Nephron progenitor cell (in vitro differentiated cells): Measurements from ENCODE around the gene PMIS2.

ENCODE experiments used
- DNase-seq: peaks from one replicate; pipeline ENCODE4 v3.0.0; 2021
- H3K27ac Mint-ChIP-seq: 2 replicates; pipeline ENCODE4 v1.8.0; 2021; ENCODE audit warnings: mild to moderate bottlenecking, moderate library complexity, mixed read lengths
- H3K27me3 Mint-ChIP-seq: 2 replicates; pipeline ENCODE4 v1.8.0; 2021; ENCODE audit warnings: mild to moderate bottlenecking, low read depth, mixed read lengths; ENCODE audit not compliant: poor library complexity
- H3K36me3 Mint-ChIP-seq: 2 replicates; pipeline ENCODE4 v1.8.0; 2021; ENCODE audit warnings: low read depth, mixed read lengths
- H3K4me1 Mint-ChIP-seq: 2 replicates; pipeline ENCODE4 v1.8.0; 2021; ENCODE audit warnings: mixed read lengths
- H3K4me3 Mint-ChIP-seq: 2 replicates; pipeline ENCODE4 v1.8.0; 2021; ENCODE audit warnings: mild to moderate bottlenecking, moderate library complexity, mixed read lengths
- H3K9me3 Mint-ChIP-seq: 2 replicates; pipeline ENCODE4 v1.8.0; 2021; ENCODE audit warnings: mild to moderate bottlenecking, moderate library complexity, mixed read lengths
- TF ChIP-seq, protein P1 (sequence below): fragments of 200-600 bp; sonication (generic); IDR thresholded peaks from 2 replicates; pipeline ENCODE4 v1.5.0; 2021; ENCODE audit warnings: antibody characterized with exemption

The PMIS2 gene

GRCh38 chr19:35585848-35586247 is at the start of gene PMIS2:
TSS of gene PMIS2 (plus strand) at chr19:35586173. CDS start at chr19:35586260, 87 bp downstream.
- TF ChIP-seq, protein P1, sequence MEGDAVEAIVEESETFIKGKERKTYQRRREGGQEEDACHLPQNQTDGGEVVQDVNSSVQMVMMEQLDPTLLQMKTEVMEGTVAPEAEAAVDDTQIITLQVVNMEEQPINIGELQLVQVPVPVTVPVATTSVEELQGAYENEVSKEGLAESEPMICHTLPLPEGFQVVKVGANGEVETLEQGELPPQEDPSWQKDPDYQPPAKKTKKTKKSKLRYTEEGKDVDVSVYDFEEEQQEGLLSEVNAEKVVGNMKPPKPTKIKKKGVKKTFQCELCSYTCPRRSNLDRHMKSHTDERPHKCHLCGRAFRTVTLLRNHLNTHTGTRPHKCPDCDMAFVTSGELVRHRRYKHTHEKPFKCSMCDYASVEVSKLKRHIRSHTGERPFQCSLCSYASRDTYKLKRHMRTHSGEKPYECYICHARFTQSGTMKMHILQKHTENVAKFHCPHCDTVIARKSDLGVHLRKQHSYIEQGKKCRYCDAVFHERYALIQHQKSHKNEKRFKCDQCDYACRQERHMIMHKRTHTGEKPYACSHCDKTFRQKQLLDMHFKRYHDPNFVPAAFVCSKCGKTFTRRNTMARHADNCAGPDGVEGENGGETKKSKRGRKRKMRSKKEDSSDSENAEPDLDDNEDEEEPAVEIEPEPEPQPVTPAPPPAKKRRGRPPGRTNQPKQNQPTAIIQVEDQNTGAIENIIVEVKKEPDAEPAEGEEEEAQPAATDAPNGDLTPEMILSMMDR, result no peak
- H3K9me3 Mint-ChIP-seq, result peaks cover under 1% of the 10 kb centered on the region
- no peak within 1 kb of the TSS for H3K27ac Mint-ChIP-seq
- peak; percentile 38 for DNase-seq
- no peak within 1 kb of the TSS for H3K4me3 Mint-ChIP-seq
- H3K4me1 Mint-ChIP-seq, result no peaks in the 10 kb centered on the region
- no peaks in the 10 kb centered on the region for H3K36me3 Mint-ChIP-seq
- H3K27me3 Mint-ChIP-seq, result peaks cover 67% of the 10 kb centered on the region

- no peak for DNase-seq
- Mint-ChIP-seq H3K27me3 (peaks cover 7% of the 10 kb centered on the region), H3K4me3 (no peak overlapping the region), H3K27ac (peak overlapping the region; percentile 69), H3K4me1 (peaks cover 15% of the 10 kb centered on the region), H3K9me3 (no peaks in the 10 kb centered on the region), H3K36me3 (peaks cover 6% of the 10 kb centered on the region)
- TF ChIP-seq, protein P1, result no peak
Measured at GRCh38 chr19:35539314-35539713, 46.7 kb upstream of the PMIS2 start.

DNA sequence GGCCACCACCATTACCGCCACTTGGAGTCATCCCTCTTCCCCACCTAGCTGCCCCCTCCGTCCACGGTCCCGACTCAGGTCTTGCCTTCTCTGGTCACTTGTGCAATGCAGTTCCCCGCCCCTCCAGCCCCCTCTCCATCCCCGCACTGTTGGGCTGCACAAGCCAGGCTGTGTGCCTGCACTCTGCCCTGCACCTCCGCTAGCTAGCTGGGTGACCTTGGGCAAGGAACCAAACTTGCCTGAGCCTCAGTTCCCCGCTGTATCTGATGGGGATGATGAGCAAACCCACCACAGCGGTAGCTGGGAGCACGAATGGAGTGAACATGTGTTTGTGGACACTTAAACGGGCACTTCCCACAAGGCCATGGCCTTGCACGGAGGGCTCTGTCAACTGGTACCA is 46.1 kb upstream of the PMIS2 start:
- Mint-ChIP-seq H3K27me3 (peaks cover 7% of the 10 kb centered on the region), H3K4me3 (no peak overlapping the region), H3K9me3 (no peaks in the 10 kb centered on the region), H3K4me1 (peaks cover 19% of the 10 kb centered on the region), H3K27ac (no peak overlapping the region), H3K36me3 (peaks cover 6% of the 10 kb centered on the region)
- no peak for DNase-seq
- TF ChIP-seq, protein P1, result no peak

DNA sequence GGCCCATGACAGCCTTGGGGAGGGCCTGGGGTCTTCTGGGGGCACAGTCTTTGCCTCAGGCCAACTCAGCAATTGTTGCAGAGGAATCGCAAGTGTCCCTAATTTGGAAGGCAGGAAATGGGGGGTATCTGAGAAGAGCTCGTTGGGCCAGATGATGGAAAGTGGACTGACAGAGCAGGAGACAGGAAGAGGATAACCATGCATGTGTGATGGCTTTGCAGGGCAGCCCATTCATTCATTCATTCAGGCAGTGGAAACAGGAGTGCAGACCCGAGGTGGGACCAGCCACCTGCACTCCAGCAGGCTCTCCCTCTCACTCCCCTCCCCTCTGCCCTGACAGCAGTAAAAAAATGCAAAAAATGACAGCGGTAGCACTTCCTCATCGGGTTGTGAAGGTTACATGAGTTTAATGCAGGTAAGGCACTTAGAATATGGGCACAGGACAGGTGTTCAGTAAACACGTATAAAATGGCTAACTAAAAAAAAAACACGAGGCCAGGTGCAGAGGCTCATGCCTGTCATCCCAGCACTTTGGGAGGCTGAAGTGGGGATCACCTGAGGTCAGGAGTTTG is 45.5 kb upstream of the PMIS2 start:
- H3K27ac Mint-ChIP-seq, result no peak overlapping the region
- H3K4me3 Mint-ChIP-seq, result no peak overlapping the region
- no peaks in the 10 kb centered on the region for H3K9me3 Mint-ChIP-seq
- peaks cover 6% of the 10 kb centered on the region for H3K36me3 Mint-ChIP-seq
- no peak for DNase-seq
- TF ChIP-seq, protein P1, result no peak
- H3K27me3 Mint-ChIP-seq, result peaks cover 4% of the 10 kb centered on the region
- peaks cover 19% of the 10 kb centered on the region for H3K4me1 Mint-ChIP-seq

DNA sequence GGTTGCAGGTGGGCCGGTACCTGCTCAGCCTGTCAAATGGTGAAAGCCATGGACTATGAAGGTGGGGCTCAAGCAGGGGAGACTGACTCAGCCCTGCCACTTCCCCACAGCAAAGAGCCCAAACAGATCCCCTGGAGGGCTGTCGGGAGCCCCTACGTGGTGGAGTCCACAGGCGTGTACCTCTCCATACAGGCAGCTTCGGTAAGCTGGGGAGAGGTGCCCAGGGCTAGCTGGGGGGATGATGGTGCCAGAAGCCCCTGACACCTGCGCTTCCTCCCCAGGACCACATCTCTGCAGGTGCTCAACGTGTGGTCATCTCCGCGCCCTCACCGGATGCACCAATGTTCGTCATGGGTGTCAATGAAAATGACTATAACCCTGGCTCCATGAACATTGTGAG is 43.8 kb upstream of the PMIS2 start:
- Mint-ChIP-seq H3K9me3 (no peaks in the 10 kb centered on the region), H3K4me3 (no peak overlapping the region), H3K36me3 (peaks cover 6% of the 10 kb centered on the region), H3K4me1 (peaks cover 23% of the 10 kb centered on the region), H3K27me3 (peaks cover 4% of the 10 kb centered on the region), H3K27ac (no peak overlapping the region)
- TF ChIP-seq, protein P1, result no peak
- DNase-seq, result no peak
